HG02759 (cell line): Measurements from ENCODE around the gene FUT7.

Source experiments
- ATAC-seq: cut with Tn5 transposase; IDR thresholded peaks from one replicate; pipeline ENCODE4 v1.9.1; 2021; ENCODE audit warnings: mild to moderate bottlenecking, moderate library complexity; ENCODE audit not compliant: unreplicated experiment

FUT7 gene

DNA sequence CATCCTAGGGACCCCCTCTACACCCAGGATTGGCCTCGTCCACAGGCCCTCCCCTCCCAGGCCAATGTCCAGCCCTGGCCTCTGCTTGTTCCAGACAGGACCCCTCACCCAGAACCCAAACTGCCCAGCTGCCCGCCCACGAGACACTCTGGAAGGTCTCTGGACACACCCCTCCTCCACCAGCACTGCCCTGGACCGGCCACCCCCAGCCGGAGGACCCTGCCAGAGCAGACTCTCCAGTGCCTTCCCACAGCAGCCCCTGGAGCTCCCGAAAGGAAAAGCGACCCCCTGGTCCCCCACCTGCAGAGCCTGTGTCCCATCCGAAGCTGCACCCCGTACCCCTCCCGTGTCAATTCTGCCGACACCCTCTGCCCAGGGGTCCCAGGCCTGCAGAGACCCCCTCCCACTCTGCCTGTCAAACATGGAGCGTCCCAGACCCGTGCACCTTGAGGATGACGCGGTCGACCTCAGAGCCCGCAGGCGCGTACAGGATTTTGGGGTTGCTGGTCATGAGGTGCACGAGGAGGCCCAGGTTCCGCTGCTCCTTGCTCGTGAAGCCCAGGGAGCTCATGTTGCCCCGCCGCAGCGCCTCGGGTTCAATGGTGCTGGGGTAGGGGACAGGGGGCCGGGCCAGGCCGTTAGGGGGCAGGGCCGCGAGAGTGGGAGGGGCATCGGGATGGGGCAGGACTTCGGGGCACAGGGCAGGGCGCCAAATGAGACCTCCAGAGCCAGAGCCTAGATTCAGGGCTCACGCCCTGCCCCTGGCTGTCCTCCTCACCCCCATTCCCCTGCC lies 11.8 kb downstream of the FUT7 start:
- no peak for ATAC-seq

DNA sequence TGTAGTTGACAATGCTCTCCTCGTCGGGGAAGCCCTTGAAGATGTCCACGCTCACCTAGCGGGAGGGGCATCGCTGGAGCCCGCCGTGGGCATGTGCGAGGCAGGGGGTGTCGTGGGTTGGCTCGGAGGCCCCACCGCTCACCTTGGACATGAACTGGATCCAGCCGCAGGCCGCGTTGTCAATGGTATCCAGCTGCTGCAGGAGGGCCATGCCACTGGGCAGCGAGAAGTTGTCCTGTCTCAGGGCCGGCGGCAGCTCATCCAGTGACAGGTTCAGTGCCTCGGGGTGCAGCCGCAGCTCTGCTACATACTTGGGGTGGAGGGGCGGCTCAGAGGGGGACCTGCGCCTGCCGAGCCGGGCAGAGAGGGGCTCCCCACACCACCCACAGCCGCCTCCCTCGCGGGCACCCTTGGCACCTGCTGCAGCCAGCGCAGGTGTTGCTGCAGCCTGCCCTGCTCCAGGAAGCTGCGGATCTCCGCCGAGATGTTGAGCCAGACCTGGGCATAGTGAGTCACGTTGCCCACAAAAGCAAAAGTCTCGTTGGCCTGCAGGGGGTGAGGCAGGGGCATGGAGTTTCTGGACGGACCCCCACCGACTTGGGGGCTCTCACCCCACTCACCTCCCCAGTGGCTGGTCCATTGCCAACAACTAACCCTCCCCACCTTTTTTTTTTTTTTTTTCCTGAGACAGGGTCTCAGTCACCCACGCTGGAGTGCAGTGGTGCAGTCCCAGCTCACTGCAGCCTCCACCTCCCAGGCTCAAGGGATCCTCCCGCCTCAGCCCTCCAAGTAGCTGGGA lies 12.9 kb downstream of the FUT7 start:
- ATAC-seq: no peak

DNA sequence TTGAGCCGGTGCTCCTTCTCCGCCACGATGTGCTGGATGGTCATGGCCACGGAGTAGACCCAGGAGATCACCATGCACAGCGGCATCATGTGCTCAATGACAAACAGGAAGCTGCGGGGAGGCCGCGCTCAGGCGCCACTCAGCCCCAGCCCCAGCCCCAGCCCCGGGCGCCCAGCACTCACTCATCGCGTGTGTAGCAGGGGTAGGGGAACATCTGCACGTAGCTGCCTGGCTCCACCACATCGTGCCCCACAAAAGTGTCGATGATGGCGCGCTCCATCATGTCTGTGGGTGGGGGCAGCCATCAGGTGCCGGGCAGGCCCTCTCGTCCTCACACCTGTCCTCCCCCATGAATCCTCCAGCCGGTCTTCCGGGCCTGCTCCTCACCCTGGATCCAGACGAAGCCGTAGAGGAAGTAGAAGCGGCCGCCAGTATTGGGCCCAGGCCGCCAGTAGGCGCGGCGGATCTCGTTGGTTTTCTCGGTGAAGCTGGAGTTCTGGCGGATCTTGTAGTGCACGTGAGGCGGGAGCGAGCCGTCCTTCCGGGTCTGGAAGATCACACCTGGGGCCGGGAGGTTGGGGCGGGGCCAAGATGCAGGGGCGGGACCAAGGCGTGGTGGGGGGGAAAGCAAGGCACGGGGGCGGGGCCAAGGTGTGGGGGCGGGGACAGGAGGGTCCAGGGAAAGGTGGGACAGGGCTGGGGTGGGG lies 13.9 kb downstream of the FUT7 start:
- ATAC-seq: no peak

DNA sequence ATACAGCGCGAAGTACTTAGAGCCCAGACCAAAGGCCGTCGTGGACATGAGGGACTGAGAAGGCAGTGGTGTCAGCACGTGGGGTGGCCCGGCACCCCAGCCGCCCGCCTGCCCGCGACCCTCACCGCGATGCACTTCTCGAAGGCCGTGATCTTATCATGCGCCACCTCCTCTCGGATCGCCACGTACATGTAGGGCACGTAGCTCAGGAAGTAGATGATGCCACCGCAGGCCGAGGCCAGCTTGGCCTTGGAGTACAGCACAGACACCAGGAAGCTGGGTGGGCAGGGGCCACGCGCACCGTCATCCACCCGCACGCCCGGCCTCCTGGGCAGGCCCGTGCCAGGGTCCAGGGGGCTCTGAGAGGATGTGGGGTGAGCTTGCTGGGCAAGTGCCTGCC lies 14.8 kb downstream of the FUT7 start:
- ATAC-seq: no peak

DNA sequence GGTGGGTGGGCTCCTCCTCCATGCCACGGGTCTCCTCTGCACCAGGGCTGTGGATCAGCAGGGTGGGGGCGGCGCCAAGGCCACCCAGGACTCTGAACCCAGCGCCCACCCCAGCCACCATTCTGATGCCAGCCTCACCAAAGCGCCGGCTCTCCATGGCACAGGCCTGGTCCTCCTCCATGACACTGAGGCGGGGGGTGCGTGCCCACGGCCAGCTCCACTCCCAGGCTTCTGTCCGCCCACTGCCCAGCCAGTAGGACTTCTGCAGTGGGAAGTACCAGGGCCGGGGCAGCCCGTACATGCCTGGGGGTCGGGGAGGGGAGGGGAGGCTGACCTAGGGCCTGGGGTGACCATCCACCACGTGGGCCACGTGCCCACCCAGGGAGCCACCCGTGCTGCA lies 15.5 kb downstream of the FUT7 start:
- no peak for ATAC-seq

DNA sequence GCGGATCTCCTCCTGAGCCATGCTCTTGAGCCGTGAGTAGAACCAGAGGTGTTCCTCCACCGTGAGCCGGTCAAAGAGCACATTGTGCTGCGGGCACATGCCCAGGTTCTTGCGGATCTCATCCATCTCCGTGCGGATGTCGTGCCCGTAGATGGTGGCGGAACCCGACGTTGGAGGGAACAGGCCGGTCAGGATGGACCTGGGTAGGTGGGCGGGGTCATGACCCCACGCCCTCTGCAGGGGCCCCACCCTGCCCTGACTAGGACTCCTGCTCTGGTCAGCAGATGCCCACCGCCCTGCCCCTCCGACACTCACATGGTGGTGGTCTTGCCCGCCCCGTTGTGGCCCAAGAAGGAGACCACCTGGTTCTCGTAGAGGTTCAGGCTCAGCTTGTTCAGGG lies 15.9 kb downstream of the FUT7 start:
- no peak for ATAC-seq

DNA sequence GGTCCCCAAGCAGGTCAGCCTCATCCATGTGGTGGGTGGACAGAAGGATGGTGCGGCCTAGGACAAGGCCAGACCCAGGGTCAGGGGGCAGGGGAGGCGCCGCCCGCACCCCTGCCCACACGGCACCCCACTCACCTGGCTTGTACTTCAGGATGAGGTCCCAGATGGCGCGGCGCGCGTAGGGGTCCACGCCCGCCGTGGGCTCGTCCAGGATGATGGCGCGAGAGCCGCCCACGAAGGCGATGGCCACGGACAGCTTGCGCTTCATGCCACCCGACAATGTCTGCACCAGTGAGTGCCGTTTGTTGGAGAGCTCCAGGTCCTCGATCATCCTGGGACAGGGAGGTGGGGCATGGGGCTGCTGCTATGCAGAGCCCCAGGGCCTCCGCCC lies 16.4 kb downstream of the FUT7 start:
- ATAC-seq: no peak

DNA sequence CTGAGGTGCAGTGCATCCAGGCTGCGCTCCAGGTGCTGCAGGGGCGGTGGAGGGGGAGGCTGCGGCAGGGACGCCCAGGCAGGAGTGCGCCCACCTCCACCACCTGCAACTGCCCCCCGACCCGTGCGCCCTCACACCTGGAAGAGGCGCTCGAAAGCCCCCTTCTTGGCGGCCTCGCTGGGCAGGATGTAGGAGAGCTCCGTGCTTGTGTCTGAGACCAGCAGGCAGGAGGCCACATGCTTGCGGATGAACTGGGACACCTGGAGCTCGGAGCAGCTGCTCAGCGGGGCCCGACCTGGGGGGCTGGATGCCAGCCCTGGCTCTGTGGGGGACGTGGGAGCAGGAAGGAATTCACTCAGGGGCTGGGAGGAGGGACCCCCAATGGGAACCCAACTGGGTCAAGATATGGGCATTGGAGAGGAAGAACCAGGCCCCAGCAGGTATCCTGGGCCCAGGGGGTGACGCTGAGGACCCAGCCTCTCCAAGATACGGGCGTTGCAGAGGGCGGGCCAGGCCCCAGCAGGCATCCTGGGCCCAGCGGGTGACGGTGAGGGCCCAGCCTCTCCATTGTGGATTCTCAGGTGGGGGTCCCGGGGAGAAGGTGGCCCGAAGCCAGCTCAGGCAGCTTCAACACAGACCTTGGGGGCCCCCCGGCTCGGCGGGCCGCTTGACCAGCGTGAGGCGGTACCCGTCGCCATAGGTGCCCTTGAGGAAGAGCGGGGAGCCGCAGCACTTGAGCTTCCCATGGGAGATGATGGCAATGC lies 16.9 kb downstream of the FUT7 start:
- no peak for ATAC-seq

DNA sequence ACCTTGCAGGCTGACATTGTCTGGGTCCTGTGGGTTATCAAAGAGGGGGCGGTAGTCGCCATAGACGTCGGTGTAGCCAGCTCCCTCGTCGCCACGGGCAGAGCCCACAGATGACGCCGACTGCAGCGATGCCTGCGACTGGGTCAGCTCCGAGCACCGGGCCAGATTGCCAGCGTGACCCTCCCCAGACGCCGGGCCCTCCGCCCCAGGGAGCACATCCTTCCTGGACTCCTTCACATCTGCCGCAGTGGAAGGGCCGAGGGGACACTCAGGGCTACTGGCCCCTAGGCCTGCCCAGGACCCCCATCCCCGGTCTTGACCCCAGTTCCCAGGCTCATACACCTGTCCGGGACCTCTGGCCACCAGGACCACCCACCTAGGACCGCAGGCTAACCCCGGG lies 17.7 kb downstream of the FUT7 start:
- ATAC-seq: no peak

DNA sequence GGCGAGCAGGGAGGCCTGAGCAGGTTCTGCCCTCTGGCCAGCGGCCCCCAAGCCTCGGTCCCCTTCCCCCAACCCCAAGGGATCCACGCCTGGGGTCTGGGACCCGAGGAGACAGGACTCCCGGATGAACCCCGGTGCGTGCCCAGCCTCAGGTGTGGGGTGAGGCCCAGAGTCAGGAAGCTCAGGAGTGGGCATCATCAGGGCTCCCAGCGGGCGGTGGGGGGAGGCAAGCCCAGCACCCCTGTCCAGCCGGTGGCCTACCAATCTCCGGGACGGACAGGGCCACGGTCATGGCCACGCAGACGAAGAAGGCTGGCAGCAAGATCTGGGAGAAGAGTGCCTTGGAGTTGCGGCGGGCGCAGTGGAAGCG lies 18.3 kb downstream of the FUT7 start:
- ATAC-seq: no peak

DNA sequence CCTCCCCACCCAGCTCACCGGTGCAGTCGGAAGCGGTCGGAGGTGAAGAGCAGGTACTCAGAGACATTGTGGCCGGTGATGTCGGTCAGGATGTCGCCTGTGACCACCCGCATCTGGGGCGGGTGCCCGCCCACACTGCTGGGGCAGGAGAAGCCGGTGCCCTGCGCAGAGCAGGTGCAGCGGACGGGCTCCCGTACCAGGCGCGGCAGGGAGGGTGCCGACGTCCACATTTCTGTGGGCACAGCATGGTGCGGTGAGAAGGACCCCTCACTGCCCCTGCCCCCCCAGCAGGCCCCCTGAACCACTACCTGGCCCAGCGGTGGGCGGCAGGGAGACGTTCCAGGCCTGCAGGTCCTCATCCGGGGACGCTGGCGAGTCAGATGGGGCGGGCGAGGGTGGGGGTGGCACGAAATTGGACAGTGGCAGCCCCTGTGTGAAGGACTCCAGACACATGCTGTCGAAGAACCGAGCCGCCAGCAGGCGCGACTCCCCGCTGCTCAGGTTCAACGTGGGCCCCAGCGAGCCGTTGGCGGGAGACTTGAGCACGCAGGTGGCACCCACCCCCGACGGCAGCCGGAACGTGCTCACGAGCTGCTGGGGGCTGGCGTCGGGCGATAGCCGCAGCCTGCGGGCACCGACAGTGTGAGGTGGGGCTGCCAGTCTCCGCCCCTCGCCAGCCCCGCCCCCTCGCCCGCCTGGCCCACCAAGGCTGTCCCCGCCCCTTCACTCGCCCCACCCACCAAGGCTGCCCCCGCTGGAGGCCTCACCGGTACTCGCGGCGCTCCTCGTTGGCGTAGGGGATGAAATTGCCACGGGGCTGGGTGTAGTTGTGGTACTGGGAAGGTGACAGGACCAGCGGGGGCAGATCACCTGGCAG lies 19.0 kb downstream of the FUT7 start:
- ATAC-seq: no peak

DNA sequence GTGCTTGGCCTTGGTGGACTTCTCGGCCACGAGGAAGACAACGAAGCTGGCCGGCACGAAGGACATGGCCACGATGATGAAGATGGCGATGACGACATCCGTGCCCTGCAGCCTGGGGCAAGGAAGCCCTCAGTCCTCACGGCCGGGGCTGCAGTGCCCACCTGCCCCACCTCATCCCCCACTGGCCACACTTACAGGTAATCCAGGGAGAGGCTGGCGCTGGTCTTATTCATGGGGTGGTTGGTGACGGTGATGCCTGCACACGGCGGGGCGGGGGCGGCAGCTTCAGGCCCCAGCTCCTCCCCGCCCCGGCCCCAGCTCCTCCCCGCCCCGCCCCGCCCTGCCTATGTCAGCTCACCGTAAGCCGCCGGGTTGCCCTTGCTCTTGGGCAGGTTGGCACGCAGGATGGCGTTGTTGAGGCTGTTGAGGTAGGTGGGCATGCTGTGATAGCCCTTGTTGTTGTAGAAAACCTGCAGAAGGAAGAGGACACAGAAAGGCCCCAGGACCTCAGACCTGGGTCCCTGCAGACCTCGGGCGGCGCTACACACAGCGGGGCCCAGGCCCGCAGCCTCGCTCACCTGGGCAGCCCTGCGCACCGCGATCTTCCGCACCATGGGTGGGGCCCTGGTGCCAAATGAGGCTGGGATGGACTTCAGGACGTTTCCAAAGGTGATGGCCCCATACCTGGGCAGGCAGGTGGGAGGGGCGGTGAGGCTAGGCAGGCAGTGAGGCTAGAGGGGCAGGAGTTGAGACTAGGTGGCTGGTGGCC lies 19.8 kb downstream of the FUT7 start:
- ATAC-seq: no peak

DNA sequence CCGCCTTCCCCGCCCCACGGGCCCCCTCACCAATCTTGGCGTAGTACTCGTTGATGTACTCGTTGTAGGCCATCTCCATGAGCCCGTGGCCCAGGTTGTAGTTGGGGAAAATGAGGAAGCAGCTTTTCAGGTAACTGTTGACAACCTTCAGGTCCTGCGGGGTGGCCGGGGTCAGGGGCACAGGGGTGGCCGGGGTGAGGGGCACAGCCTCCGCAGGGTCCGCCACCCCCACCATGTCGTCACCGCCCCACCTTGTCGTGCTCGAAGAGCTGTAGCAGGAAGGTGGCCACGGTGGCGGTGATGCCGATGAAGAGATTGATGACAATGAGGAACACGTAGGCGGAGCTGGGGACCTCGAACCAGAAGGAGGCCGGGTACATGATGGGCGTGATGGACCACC lies 20.7 kb downstream of the FUT7 start:
- no peak for ATAC-seq

DNA sequence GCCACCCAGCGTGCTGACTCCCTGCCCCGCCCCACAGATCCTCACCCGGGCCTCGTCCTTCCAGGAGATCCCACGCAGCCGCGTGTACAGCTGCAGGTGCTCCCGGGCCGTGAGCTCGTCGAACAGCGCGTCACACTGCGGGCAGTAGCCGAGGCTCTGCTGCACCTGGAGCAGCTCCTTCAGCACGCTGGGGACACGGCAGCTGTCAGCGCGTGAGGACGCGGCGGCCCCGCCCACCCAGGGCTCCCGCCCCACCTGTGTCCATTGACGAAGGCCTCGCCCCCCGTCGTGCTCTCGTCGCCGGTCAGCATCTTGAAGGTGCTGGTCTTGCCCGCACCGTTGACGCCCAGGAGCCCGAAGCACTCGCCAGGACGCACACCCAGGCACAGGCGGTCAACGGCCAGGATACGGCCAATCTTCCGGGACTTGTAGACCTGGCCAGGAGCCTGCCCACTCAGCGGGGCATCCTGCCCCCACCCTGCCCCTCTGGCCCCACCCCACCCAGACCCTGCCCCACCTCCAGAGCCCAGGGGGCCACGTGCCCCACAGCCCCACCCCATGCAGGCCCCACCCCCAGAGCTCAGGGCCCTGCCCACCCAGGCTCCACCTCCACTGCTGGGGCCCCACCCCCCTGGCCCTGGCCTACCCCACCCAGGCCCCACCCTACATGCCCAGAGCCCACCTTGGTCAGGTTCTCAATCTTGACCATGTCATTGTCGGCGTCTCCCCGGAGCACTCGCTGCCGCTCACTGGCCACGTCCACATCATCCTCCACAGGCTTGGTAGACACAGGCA lies 21.8 kb downstream of the FUT7 start:
- no peak for ATAC-seq

DNA sequence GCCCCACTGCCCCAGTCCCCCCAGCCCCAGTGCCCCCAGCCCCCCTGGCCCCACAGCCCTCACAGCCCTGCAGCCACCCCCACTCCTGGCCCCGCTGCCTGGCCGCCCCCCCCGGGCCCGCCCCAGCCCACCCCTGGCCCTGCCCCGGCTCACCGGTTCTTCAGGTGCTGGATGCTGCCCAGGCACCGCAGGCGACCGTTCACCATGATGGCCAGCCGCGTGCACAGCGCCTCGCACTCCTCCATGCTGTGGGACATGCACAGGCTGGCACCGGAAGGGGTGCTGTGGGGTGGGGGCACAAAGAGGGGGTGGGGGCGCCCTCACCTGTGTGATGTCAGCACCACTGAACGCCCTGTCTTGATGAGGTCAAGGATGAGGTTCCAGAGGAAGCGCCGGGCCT lies 22.7 kb downstream of the FUT7 start:
- no peak for ATAC-seq

DNA sequence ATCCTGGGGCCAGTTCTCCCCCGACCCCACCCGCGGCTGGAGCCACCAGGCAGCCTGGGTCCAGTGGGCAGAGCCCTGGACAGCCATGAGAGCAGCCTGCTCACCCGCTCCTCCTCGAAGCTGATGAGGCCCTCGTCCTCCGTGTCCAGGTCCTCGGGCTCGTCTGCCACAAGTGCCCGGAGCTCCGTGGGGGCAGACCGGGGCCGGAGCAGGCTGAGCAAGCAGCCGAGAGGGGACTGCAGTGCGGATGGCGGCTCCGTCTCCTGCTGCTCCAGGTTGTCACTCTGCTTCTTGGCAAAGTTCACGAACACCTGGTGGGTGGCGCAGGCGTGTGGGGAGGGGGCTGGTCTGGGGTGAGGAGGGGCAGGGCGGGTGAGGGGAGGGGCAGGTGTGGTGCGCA lies 23.6 kb downstream of the FUT7 start:
- ATAC-seq: no peak

DNA sequence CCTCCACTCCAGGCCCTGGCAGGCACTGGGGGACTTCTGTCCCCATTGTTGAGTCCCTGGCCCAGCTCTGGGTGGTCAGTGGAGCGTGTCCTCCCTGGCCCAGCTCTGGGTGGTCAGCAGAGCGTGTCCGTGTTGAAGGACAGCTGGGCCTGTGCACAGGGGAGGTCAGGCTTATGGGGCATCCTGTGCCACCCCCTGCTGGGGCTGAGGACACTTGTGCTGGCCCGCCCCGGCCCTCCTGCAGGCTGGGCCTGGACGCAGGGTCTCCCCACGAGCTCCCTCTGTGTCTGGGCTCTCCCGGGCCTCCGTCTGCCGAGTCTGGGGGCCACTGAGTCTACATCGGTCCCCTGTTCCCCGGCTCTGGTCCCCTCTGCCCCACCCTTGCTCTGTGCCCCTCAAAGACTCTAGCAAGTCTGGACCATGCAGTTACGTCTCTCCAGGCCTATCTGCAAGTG lies 24.0 kb downstream of the FUT7 start:
- ATAC-seq: no peak

DNA sequence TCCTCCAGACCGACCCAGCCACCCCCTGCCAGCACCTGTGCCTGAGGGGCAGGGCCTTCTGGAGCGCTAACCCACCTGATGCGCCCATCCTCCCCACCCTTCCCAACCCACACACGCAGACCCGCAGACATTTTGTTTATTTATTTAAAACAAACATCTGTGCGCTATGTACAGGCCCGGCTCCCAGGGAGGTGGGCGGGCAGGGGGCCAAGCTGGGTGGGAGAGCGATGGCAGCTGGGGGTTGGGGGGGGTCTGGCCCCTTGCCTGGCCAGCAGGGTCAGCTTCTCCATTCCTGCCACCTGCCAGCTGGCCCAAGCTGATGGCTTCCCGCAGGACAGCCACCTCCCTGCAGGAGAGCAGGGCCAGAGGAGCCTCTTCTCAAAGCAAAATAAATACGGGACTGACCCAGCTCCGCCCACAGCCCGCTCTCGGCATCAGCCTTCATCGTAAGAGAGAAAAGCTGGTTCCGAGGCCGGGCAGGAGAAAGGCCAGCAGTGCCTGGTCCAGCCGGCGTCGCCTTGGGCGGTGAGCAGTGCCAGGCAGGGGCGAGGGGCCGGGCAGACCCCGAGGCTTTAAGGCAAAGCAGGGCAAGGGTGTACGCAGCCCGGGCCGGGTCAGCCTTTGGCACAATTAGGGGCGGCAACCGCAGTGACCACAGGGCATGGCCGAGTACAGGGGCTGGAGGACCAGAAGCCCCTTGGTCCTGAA lies 24.6 kb downstream of the FUT7 start:
- ATAC-seq: no peak
